ENCODE results near the gene PHLPP2.
A peak's percentile ranks its signal among the peaks of the same experiment; 100 is the strongest.
"Not testable (repeated sequence)": the region's sequence is repeated elsewhere in the genome, so short reads cannot be mapped to it uniquely, and the experiment has no call there.

Gene PHLPP2

GRCh38 chr16:71726476-71727315 is 2.2 kb upstream of the PHLPP2 start:
- DNase-seq (ENCODE audit: low read depth, low spot score) = no peak

DNA sequence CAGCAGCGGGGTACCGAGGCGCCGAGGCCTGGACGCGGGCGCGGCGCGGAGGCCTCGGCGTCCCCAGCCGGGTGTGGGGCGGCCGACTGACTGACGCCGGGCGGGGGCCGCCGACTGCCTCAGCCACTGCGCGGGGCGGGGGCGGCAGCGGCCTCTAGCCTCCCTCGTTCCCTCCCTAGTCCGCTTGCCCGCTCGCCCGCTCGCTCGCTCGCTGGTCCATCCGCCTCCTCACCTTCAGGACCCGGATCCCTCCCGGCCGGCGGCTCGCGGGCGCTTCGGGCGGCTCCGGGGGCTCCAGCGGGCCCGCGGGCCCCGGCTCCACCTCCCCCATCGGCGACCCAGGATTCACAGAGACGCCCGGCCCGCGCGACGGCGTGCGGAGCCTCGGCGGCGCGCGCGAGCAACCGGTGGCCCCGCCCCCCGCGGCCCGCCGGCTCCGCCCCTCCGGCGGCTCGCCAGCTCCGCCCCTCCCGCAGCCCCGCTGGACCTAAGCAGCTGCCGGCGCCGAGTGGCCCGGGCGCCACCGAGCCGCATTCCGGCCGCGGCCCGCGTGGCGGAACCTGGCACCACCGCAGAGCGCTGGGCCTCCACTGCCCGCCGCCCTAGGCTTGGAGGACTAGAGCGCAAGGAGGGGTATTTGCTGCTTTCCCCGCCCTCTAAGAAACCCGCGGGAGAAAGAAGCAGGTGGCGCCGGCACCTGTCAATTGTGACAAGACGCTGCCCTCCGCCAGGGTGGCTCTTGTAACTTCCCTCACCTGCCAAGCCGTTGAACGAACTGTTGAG is 773 bp downstream of the PHLPP2 start:
- peak; percentile 66 for DNase-seq (ENCODE audit: low read depth, low spot score)
- H3K4me3 ChIP-seq (ENCODE audit: low read length) = peak overlapping the region; percentile 67

More at GRCh38 chr16:71726476-71727315, 2.2 kb upstream of the PHLPP2 start:
- no peak overlapping the region for H3K4me3 ChIP-seq (ENCODE audit: low read length)

DNA sequence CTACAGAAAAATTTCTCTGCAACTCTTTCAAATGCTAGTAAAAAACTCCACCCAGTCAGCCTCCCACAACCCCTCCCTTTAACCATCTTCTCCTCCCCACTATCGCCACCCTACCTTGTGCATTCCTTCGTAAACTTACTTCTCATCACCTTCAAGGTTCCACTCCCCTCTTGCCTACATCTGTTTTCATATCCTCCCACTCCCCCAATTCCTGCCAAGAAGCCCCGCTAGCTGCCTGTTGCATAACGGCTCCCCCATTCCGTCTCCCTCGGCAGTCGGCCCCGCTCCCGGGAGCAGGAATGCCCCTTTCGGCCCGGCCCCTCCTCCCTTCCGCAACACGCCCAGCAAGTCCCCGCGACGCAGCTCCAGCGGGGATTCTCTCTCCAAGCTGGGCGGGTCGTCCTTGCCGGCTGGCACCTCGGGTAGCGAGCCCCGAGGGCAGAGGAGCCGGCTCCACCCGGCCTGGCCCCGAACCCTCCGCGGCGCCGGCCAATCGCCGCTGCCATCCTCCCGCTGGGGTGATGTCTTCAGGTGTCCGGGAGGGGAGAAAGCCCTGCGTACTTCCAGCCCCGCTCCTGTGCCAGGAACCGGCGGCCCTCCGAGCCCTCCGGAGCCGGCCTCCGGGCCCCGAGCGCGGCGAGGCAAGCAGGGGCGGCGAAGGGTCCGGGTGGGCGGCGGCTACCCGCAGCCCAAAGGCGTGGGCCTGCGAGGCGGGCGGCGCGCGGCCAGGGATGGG is 1.5 kb downstream of the PHLPP2 start:
- DNase-seq (ENCODE audit: low read depth, low spot score) = peak; percentile 38
- H3K4me3 ChIP-seq (ENCODE audit: low read length) = peak overlapping the region; percentile 67

DNA sequence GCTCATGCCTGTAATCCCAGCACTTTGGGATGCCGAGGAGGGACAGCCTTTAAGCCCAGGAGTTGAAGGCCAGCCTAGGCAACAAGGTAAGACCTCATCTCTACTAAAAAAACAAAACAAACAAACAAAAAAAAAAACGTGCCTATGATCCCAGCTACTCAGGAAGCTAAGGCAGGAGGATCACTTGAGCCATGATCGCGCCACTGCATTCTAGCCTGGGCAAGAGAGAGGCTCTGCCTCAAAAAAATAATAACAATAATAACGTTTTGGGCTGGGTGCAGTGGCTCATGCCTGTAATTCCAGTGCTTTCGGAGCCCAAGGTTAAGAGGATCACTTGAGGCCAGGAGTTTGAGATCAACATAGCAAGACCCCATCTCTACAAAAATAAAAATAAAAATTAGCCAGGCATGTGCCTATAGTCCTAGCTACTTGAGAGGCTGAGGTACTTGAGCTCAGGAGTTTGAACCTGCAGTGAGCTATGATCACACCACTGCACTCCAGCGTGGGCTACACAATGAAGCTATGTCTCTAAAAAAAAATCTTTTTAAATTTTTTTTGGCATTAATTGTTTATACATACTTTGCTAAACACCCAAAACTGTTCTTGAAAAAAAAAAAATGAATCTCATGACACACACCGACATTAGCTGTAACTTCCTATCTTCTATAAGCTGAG is 3.3 kb downstream of the PHLPP2 start:
- no peak for DNase-seq (ENCODE audit: low read depth, low spot score)
- H3K4me3 ChIP-seq (ENCODE audit: low read length) = no peak overlapping the region

DNA sequence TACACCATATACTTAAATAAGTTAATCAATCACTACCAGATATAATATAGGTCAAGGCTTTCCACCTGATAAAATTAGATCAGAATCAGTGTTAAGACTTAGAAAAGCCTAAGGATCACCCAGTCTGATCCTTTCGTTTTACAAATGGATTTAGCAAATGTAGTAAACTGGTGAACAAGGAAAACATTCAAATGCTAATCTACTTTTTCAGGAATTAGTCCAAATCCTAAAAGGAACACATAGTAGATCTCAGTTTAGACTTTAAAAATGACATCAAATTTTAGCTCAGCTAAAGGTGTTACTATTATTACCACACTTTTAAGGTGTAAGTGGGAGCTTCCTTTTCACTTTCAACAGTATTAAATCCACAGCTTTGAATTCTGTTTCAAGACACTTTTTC is 12.0 kb downstream of the PHLPP2 start:
- no peak for DNase-seq (ENCODE audit: low read depth, low spot score)
- no peak overlapping the region for H3K4me3 ChIP-seq (ENCODE audit: low read length)

- H3K4me3 ChIP-seq (ENCODE audit: low read length) = no peak overlapping the region
- no peak for DNase-seq (ENCODE audit: low read depth, low spot score)
These were observed 12.7 kb downstream of the PHLPP2 start for GRCh38 chr16:71711789-71712188.

DNA sequence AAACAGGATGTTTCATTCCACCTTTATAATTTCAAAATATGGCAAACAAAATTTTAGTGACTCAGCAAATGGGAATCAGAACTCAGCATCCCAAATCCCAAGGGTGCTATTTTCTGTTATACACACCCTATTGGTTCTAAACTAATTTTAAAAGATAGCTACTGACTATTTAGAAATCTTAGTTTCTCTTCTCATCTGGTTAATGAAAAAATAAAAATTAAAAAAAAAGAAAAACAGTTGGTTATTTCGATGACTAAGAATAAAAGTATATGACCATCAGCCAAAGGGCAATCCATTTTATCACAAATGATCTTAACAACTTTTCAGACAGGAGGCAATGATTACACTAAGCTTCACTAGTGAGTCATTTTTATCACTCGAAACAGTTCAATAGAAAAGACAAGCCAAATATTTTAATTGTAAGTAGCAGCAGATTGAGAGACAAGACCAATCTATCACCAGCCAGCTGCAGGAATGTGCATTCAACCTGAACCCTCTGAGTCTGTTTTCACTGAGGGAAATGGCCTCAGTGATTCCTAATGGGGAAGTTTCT is 15.2 kb downstream of the PHLPP2 start:
- H3K4me3 ChIP-seq (ENCODE audit: low read length) = no peak overlapping the region
- DNase-seq (ENCODE audit: low read depth, low spot score) = no peak

DNA sequence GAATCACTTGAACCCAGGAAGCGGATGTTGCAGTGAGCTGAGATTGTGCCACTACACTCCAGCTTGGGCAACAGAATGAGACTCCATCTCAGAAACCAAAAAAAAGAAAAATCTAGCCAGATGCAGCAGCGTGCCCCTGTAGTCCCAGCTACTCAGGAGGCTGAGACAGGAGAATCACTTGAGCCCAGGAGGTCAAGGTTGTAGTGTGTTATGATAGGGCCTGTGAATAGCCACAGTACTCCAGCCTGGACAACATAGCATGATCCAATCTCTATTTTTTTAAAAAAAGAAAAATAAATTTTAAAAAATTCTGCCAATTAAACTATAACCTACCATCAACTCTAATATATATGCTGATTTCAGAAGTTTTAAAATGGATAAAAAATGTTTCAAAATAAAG is 15.8 kb downstream of the PHLPP2 start:
- H3K4me3 ChIP-seq (ENCODE audit: low read length) = no peak overlapping the region
- DNase-seq (ENCODE audit: low read depth, low spot score) = no peak

- H3K4me3 ChIP-seq (ENCODE audit: low read length) = no peak overlapping the region
These were observed 17.3 kb downstream of the PHLPP2 start for GRCh38 chr16:71707199-71707598.

DNA sequence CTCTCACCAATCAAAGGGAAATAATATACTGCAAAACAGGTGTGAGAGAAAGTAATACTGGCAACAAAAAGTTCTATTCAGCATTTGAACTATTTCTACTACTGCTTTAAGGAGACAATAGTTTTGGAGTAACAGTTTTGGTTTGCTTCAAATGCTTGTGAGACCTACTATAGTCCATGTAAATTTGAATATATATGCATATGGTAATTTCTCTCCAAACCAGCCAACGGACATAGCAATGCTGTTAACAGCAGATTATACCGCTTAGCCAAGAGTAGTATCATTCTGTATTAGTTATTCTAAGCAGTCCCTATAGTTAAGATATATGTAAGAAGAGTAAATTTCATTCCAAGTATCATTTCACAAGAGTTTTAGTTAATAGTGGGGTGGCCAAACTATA is 18.5 kb downstream of the PHLPP2 start:
- DNase-seq (ENCODE audit: low read depth, low spot score) = no peak
- no peak overlapping the region for H3K4me3 ChIP-seq (ENCODE audit: low read length)

More at GRCh38 chr16:71707199-71707598, 17.3 kb downstream of the PHLPP2 start:
- no peak for DNase-seq (ENCODE audit: low read depth, low spot score)

GRCh38 chr16:71703333-71703732 is 21.2 kb downstream of the PHLPP2 start:
- H3K4me3 ChIP-seq (ENCODE audit: low read length) = no peak overlapping the region
- no peak for DNase-seq (ENCODE audit: low read depth, low spot score)

DNA sequence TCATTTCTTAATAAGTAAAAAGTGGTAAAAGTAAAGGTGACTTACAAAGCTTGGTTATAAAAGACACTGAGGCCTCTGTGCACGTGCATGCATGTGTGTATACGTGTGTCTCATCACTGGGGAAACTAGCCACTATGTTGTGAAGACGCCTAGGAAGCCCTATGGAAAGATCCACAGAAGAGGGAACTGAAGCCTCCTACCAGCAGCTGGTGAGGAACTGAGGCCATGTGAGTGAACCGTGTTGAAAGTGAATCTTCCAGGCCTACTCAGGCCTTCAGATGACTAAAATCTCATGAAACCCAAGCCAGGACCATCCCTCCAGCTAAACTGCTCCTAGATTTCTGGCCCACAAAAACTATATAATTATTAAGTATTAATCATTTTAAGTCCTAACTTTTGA is 23.7 kb downstream of the PHLPP2 start:
- H3K4me3 ChIP-seq (ENCODE audit: low read length) = no peak overlapping the region
- DNase-seq (ENCODE audit: low read depth, low spot score) = no peak

GRCh38 chr16:71698491-71698890 is 26.0 kb downstream of the PHLPP2 start:
- H3K4me3 ChIP-seq (ENCODE audit: low read length) = no peak overlapping the region
- no peak for DNase-seq (ENCODE audit: low read depth, low spot score)

DNA sequence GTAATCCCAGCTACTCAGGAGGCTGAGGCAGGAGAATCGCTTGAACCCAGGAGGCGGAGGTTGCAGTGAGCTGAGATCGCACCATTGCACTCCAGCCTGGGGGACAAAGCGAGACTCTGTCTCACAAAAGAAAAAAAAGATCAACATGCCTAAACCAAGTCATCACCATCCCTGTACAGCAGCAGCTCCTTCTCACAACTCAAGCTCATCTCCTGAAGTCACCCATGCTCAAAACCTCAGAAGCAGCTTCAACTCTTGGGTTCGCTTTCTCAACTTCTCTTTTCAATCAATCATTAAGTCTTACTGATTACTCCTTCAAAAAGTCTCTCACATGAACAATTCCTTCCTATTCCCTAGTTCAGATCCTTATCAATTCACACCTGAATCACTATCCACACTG is 31.3 kb downstream of the PHLPP2 start:
- H3K4me3 ChIP-seq (ENCODE audit: low read length) = no peak overlapping the region
- DNase-seq (ENCODE audit: low read depth, low spot score) = no peak

- no peak for DNase-seq (ENCODE audit: low read depth, low spot score)
- no peak overlapping the region for H3K4me3 ChIP-seq (ENCODE audit: low read length)
These were observed 34.6 kb downstream of the PHLPP2 start for GRCh38 chr16:71689901-71690300.

DNA sequence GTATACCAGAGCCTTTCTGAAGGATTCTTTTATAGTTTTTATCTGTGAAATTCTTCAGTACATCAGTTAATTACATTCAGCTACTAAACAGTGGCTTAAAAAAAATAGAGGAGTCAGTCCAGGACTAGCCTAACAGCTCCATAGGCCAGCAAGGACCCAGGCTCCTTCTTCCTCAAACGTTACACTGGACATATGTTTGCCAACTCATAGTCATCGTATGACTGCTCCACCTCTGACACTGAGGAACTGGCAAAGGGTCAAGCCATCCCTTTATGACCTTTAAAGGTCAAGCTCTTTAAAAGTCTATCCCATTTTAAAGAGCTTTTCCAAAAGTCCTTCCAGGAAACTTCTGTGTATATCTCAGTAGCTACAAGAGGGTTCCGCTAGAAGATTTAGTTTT is 36.6 kb downstream of the PHLPP2 start:
- no peak overlapping the region for H3K4me3 ChIP-seq (ENCODE audit: low read length)
- DNase-seq (ENCODE audit: low read depth, low spot score) = no peak

DNA sequence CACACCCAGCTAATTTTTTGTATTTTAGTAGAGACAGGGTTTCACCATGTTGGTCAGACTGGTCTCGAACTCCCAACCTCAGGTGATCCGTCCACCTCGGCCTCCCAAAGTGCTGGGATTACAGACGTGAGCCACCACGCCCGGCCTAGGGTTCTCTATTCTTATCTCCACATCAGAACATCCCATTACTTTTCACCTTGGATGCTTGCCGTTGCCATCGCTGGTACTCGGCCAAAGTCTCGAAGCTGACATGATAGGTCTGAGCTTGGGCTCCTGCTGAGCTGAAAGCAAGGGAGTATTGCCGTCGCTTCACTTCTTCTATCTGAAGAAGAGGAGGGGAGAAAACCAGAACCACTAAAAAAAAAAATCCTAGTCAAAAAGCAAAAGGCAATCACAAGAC is 40.2 kb downstream of the PHLPP2 start:
- not testable (repeated sequence) for H3K4me3 ChIP-seq (ENCODE audit: low read length); DNase-seq (ENCODE audit: low read depth, low spot score)

- H3K4me3 ChIP-seq (ENCODE audit: low read length) = no peak overlapping the region
- DNase-seq (ENCODE audit: low read depth, low spot score) = no peak
These were observed 43.1 kb downstream of the PHLPP2 start for GRCh38 chr16:71681360-71681759.

GRCh38 chr16:71676236-71676635 is 48.3 kb downstream of the PHLPP2 start:
- peak; percentile 39 for DNase-seq (ENCODE audit: low read depth, low spot score)

More at GRCh38 chr16:71676236-71676635, 48.3 kb downstream of the PHLPP2 start:
- H3K4me3 ChIP-seq (ENCODE audit: low read length) = no peak overlapping the region

Measured in Jurkat, Clone E6-1 (cell line).